Measurements from ENCODE around the gene CPNE1.

The CPNE1 gene

DNA sequence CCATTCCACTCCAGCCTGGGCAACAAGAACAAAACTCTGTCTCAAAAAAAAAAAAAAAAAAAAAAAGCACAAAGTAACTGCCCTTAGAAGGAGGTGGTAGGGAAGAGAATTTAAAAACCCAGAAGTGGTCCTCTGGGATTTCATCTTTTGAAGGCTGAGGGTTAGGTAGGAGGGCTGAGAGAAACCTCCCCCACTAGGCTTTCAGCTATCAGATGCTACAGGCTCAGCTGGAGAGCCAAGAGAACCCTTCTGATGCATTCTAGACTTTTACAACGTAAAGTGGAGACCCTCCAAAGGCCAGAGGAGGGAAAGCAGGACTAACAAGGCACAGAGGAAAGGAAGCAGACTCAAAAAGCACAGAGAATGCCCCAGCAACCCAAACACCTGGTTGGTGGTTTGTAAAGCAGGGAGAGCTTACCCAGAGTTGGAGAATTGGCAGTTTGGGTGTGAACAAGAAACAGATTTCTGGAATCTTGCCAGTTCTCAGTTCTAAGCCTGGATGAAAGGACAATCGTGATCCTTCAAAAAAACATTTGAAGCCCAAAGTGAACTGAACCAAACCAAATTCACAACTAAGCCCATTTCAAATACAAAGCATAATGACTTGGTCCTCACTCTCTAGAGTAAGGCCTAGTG lies 72.2 kb downstream of the CPNE1 start:
- no peak overlapping the region for H3K27ac ChIP-seq
- TF ChIP-seq ZFX (IDR thresholded peaks at IDR 0.05; ENCODE audit: borderline replicate concordance), result no peak
- TF ChIP-seq, protein P1, sequence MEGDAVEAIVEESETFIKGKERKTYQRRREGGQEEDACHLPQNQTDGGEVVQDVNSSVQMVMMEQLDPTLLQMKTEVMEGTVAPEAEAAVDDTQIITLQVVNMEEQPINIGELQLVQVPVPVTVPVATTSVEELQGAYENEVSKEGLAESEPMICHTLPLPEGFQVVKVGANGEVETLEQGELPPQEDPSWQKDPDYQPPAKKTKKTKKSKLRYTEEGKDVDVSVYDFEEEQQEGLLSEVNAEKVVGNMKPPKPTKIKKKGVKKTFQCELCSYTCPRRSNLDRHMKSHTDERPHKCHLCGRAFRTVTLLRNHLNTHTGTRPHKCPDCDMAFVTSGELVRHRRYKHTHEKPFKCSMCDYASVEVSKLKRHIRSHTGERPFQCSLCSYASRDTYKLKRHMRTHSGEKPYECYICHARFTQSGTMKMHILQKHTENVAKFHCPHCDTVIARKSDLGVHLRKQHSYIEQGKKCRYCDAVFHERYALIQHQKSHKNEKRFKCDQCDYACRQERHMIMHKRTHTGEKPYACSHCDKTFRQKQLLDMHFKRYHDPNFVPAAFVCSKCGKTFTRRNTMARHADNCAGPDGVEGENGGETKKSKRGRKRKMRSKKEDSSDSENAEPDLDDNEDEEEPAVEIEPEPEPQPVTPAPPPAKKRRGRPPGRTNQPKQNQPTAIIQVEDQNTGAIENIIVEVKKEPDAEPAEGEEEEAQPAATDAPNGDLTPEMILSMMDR (IDR thresholded peaks at IDR 0.05), result no peak

DNA sequence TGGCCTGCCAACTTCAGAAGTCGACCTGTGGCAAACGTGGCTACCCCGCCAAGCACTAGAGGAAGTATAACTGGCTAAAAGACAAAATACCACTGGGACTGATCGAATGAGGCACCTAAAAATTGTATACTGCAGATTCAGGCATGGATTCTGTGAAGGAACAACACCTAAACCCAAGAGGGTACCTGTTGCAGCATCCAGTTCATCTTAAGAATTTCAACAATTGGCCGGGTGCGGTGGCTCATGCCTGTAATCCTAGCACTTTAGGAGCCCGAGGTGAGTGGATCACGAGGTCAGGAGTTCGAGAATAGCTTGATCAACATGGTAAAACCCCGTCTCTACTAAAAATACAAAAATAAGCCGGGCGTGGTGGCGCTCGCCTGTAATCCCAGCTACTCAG lies 76.3 kb downstream of the CPNE1 start:
- H3K27ac ChIP-seq, result no peak overlapping the region
- TF ChIP-seq ZFX (IDR thresholded peaks at IDR 0.05; ENCODE audit: borderline replicate concordance), result no peak
- TF ChIP-seq, protein P1 (IDR thresholded peaks at IDR 0.05), result no peak

DNA sequence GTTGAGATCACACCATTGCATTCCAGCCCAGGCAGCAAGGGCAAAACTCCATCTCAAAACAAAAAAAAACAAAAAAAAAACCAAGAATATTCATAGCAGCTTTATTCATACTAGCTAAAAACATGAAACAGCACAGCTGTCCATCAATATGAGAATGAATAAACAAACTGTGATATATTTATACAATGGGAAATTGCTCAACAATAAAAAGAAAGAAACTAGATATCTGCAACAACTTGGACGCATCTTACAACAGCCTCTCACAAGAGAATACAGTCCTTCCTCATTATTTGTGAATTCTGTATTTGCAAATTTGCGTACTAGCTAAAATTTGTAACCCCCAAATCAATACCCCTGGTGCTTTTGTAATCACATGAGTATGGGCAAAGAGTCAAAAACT lies 77.3 kb downstream of the CPNE1 start:
- TF ChIP-seq, protein P1 (IDR thresholded peaks at IDR 0.05), result no peak
- TF ChIP-seq ZFX (IDR thresholded peaks at IDR 0.05; ENCODE audit: borderline replicate concordance), result no peak
- H3K27ac ChIP-seq, result no peak overlapping the region

DNA sequence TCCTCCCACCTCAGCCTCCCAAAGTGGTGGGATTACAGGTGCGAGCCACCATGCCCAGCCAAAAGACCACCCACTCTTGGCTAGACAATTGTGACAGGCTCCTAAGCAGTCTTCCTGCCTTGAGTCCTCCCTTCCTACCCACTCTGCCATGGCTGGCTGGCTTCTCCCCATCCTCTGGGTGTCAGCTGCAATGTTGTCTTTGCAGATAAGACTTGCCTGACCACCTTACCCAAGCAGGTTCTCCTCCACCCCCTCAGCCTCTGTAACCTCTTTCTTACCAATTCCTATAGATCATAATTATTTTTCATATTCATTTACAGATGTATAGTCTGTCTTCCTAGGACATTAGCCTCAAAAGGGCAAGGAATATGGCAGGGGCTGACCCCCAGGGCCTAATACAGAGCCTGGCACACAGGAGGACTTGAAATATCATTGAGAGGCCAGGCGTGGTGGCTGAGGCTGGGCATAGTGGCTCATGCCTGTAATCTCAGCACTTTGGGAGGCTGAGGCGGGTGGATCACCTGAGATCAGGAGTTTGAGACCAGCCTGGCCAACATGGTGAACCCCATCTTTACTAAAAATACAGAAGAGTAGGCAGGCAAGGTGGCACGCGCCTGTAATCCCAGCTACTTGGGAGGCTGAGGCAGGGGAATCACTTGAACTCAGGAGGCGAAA lies 77.8 kb downstream of the CPNE1 start:
- TF ChIP-seq ZFX (IDR thresholded peaks at IDR 0.05; ENCODE audit: borderline replicate concordance), result no peak
- TF ChIP-seq, protein P1 (IDR thresholded peaks at IDR 0.05), result no peak
- H3K27ac ChIP-seq, result no peak overlapping the region

DNA sequence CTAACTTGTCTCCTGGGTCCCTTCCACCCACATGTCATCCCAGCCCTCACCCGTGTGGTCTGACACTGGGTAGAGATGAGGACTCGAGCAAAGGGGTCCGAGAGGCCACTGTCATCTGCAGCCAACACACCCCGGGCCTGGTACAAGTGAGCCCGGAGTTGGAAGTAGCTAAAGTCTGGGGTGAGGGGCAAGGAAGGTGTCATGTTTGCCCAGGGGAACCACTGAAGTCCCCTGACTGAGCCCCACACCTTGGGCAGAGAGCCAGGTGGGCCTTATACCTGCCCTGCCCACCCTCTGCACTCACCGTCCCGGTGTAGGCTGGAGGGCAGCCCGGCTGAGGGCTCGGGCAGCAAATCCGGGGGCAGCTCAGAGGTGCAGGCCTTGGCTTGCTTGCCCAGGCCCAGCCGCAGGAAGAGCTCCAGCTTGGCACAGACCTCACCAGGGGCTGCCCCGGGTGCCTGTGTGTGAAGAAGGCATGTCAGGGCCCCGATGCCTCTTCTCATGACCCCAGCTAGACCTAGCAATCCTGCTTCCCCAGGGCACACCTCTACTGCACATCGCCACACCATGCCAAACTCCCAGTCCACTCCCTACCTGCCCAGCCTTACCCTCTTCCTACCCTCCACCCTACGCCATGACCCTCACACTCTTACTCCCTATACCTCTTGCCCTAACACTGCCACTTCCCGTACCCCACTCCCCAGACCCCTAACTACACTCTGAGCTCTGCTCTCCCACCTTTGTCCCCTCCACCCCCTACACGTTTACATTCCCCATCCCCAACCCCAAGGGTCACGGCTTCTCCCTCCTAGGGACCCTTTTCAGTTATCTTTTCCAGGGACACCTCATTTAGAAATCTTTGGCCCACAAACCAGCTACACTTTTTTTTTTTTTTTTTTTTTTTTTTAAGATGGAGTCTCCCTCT lies 80.8 kb downstream of the CPNE1 start:
- no peak overlapping the region for H3K27ac ChIP-seq
- TF ChIP-seq, protein P1 (IDR thresholded peaks at IDR 0.05), result no peak
- TF ChIP-seq ZFX (IDR thresholded peaks at IDR 0.05; ENCODE audit: borderline replicate concordance), result no peak

DNA sequence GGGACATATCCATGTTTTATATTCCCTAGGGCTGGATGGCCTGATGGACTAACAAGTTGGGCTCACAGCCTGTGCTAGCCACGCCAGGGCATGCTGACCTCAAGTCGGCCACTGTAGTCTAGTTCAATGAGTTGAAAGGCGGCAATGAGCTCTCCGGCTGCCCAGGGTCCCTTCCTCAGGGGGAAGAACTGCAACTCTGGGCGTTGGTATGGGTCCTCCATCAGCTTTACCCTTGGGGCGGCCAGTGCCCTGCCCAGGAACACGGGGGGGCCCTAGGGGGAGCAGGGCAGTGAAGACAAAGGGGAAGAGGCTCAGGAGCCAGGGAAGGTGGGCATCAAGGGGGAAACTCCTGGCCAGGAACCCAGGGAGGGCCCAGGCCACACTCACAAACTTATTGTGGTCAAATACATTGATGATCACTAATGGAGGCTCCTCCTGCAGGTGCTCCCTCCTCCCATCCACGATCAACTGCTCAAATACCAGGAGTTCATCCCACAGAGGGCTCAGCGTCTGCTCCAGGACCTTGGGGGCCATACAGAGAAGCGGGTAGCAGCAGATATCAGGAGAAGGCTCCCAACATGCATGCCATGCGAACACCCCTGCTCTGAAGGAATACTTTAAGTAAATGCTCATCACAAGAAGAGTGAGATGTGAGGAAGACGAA lies 81.8 kb downstream of the CPNE1 start:
- H3K27ac ChIP-seq, result no peak overlapping the region
- TF ChIP-seq, protein P1 (IDR thresholded peaks at IDR 0.05), result no peak
- no peak for TF ChIP-seq ZFX (IDR thresholded peaks at IDR 0.05; ENCODE audit: borderline replicate concordance)
